Endothelial cell of umbilical vein (primary cell): Measurements from ENCODE around the gene ANP32A. TPM values are rescaled to one million over a fixed set of nuclear protein-coding genes. Genes with fewer than 3 reads are reported as not detected.

Experiments used
- BruUV-seq: library from RNA; stranded (reverse); fragments of 400-500 nt; replicated peaks from 2 replicates; lab custom pipeline; 2021; lab: Mats Ljungman, UMichigan
- CTCF ChIA-PET: fragments of 300-600, 350-600 bp; sonication (Branson Sonifier 250); formaldehyde crosslinking; loops from one replicate; lab custom pipeline; 2021; ENCODE audit warnings: antibody characterized with exemption, inconsistent platforms; lab: Charles Lee
- POLR2A ChIA-PET: fragments of 300-600, 350-600 bp; sonication (Branson Sonifier 250); formaldehyde crosslinking; loops from one replicate; lab custom pipeline; 2021; ENCODE audit warnings: antibody characterized with exemption, inconsistent platforms; lab: Charles Lee
- DNase-seq: peaks from one replicate; pipeline ENCODE4 v3.0.0-alpha.2; 2011; ENCODE audit warnings: low read depth, low spot score
- FAIRE-seq: peaks from 2 replicates; lab custom pipeline; 2011; peaks lifted over from hg19 to GRCh38; lab: Jason Lieb, UNC
- H2AFZ ChIP-seq: 2 replicates; pipeline ENCODE4 v1.6.0; 2012; ENCODE audit warnings: low read depth, low read length, control low read depth, inconsistent platforms
- H3K27ac ChIP-seq: 2 replicates; pipeline ENCODE4 v1.5.1; 2011; ENCODE audit warnings: low read depth, mild to moderate bottlenecking, control low read depth, low read length, moderate library complexity; ENCODE audit not compliant: insufficient read depth
- H3K27me3 ChIP-seq, 2 experiments: 2 replicates each; pipeline versions ENCODE4 v1.6.0 to v1.6.1; 2011; ENCODE audit warnings: low read length in 2 of 2, mixed read lengths in 1 of 2; ENCODE audit not compliant: control insufficient read depth in 2 of 2, insufficient read depth in 2 of 2
- H3K36me3 ChIP-seq, 2 experiments: 2 replicates in 1 of 2; 3 replicates in 1 of 2; pipeline ENCODE4 v1.5.1; 2011; ENCODE audit warnings: low read length in 2 of 2, mild to moderate bottlenecking in 1 of 2, moderate library complexity in 1 of 2; ENCODE audit not compliant: control insufficient read depth in 2 of 2, insufficient read depth in 2 of 2; ENCODE audit errors: extremely low read depth in 1 of 2
- H3K4me1 ChIP-seq: 3 replicates; pipeline ENCODE4 v1.5.1; 2011; ENCODE audit warnings: mild to moderate bottlenecking, low read length; ENCODE audit not compliant: control insufficient read depth, insufficient read depth; ENCODE audit errors: extremely low read depth
- H3K4me2 ChIP-seq: 2 replicates; pipeline ENCODE4 v1.6.1; 2011; ENCODE audit warnings: low read length, control low read depth, mixed read lengths; ENCODE audit not compliant: insufficient read depth
- H3K4me3 ChIP-seq, 3 experiments: fragments of 200-600 bp in 1 of 3; sonication (generic), shearing (Covaris generic) in 1 of 3; replicated peaks in 1 of 3; 2 replicates each; pipeline ENCODE4 v1.5.1; 2011 to 2016; ENCODE audit warnings: control low read depth in 3 of 3, low read length in 3 of 3, mild to moderate bottlenecking in 2 of 3, inconsistent platforms in 1 of 3, low read depth in 1 of 3, moderate library complexity in 1 of 3; ENCODE audit not compliant: insufficient read depth in 1 of 3
- H3K79me2 ChIP-seq: 2 replicates; pipeline ENCODE4 v1.6.0; 2012; ENCODE audit warnings: low read length, inconsistent platforms; ENCODE audit not compliant: control insufficient read depth, insufficient read depth
- H3K9ac ChIP-seq: replicated peaks from 2 replicates; pipeline ENCODE3; 2011; ENCODE audit warnings: low read length, control low read depth; ENCODE audit not compliant: insufficient read depth; ENCODE audit errors: extremely low read depth
- H3K9me1 ChIP-seq: replicated peaks from 3 replicates; pipeline ENCODE4 v1.6.0; 2011; ENCODE audit warnings: mild to moderate bottlenecking, low read length; ENCODE audit not compliant: control insufficient read depth, insufficient read depth; ENCODE audit errors: extremely low read depth
- H3K9me3 ChIP-seq: replicated peaks from 2 replicates; pipeline ENCODE4 v1.5.1; 2012; ENCODE audit warnings: low read length, inconsistent platforms; ENCODE audit not compliant: control insufficient read depth, insufficient read depth
- H4K20me1 ChIP-seq: replicated peaks from 2 replicates; pipeline ENCODE3; 2011; ENCODE audit warnings: mild to moderate bottlenecking, low read length; ENCODE audit not compliant: control insufficient read depth, insufficient read depth; ENCODE audit errors: extremely low read depth
- CTCF ChIP-seq, 2 donors: IDR thresholded peaks; 1 replicate in 1 of 2; 2 replicates in 1 of 2; pipeline ENCODE4 v1.5.1; 2011; ENCODE audit warnings: low read length in 2 of 2, mild to moderate bottlenecking in 2 of 2, moderate library complexity in 2 of 2, control low read depth in 1 of 2, inconsistent platforms in 1 of 2, low read depth in 1 of 2; ENCODE audit not compliant: insufficient read depth in 1 of 2; ENCODE audit errors: extremely low read depth in 1 of 2
- EZH2 ChIP-seq: IDR thresholded peaks from 2 replicates; pipeline ENCODE4 v1.6.1; 2012; ENCODE audit warnings: borderline replicate concordance, low read depth, mild to moderate bottlenecking, moderate library complexity, low read length, inconsistent platforms; ENCODE audit not compliant: severe bottlenecking
- FOS ChIP-seq: IDR thresholded peaks from 2 replicates; pipeline ENCODE4 v1.6.1; 2011; ENCODE audit warnings: mild to moderate bottlenecking, low read length, moderate library complexity, borderline replicate concordance; ENCODE audit not compliant: insufficient read depth
- GATA2 ChIP-seq: IDR thresholded peaks from 2 replicates; pipeline ENCODE4 v1.7.0; 2011; ENCODE audit warnings: low read depth, mild to moderate bottlenecking, moderate library complexity, mixed read lengths, low read length; ENCODE audit not compliant: insufficient read length, insufficient read depth
- JUN ChIP-seq: IDR thresholded peaks from 2 replicates; pipeline ENCODE4 v1.6.1; 2011; ENCODE audit warnings: borderline replicate concordance, low read depth; ENCODE audit not compliant: insufficient read length, insufficient read depth
- MAX ChIP-seq: IDR thresholded peaks from 2 replicates; pipeline ENCODE4 v1.6.1; 2011; ENCODE audit not compliant: insufficient read depth, insufficient read length
- MYC ChIP-seq: IDR thresholded peaks from one replicate; pipeline ENCODE4 v1.6.1; 2011; ENCODE audit warnings: mild to moderate bottlenecking, low read depth, low read length
- POLR2A ChIP-seq: IDR thresholded peaks from 2 replicates; pipeline ENCODE4 v1.6.1; 2012; ENCODE audit warnings: low read depth, mild to moderate bottlenecking, control low read depth, low read length
- POLR2AphosphoS5 ChIP-seq: IDR thresholded peaks from 2 replicates; pipeline ENCODE4 v1.6.1; 2012; ENCODE audit warnings: low read depth, mild to moderate bottlenecking, control low read depth, low read length, moderate library complexity; ENCODE audit not compliant: insufficient read depth
- dilution Hi-C: fragments of 300-500 bp; cut with MboI; formaldehyde crosslinking; loops from one replicate; pipeline ENCODE4 v1.15.0; 2019; ENCODE audit warnings: low sequenced_read_pairs; ENCODE audit not compliant: extremely low pct_ligation_motif_present
- intact Hi-C: fragments of 100-400 bp; cut with micrococcal nuclease; formaldehyde crosslinking; loops from one replicate; pipeline ENCODE4 v1.10.0; 2022
- polyA plus RNA-seq, 4 experiments: library from polyadenylated mRNA; depleted of rRNA in 3 of 4; stranded (reverse) in 3 of 4; unstranded in 1 of 4; fragments of >200 nt; gene quantifications; 2 replicates each; pipeline versions ENCODE4 v1.2.1 to v1.2.3, GENCODE V29; 2011 to 2012; ENCODE audit warnings: missing spikeins in 1 of 4
- total RNA-seq: library from RNA; stranded (reverse); gene quantifications from 2 replicates; pipeline ENCODE4 v1.2.3, GENCODE V29; 2021

ANP32A gene
- total and polyA plus RNA-seq, 2 donors (not counting 3 experiments of a cell fraction or from before 2014, with no cell fraction given): 37.9 to 169 TPM

- Histone ChIP-seq H2AFZ (no peak overlapping the region), H3K9ac (no peak overlapping the region), H3K36me3 (peaks cover 5 to 15% of the 10 kb centered on the region in 2 experiments), H3K4me3 (no peak overlapping the region), H3K9me1 (no peaks in the 10 kb centered on the region), H3K4me2 (no peak overlapping the region), H3K79me2 (peaks cover 56% of the 10 kb centered on the region), H4K20me1 (no peaks in the 10 kb centered on the region), H3K9me3 (no peaks in the 10 kb centered on the region), H3K27ac (no peak overlapping the region), H3K4me1 (peaks cover 15% of the 10 kb centered on the region), H3K27me3 (no peaks in the 10 kb centered on the region)
- TF ChIP-seq FOS: no peak
- no peak for TF ChIP-seq CTCF (IDR thresholded peaks at IDR 0.05; ENCODE audit: extremely low read depth in 1 of 2, insufficient read depth in 1 of 2, low read depth in 1 of 2, low read length in 2 of 2)
- TF ChIP-seq MAX: no peak
- TF ChIP-seq GATA2: no peak
- TF ChIP-seq POLR2A: no peak
- TF ChIP-seq MYC: no peak
- TF ChIP-seq JUN: no peak
- TF ChIP-seq POLR2AphosphoS5: no peak
- no peak for TF ChIP-seq EZH2
- POLR2A ChIA-PET: no interaction called here
- CTCF ChIA-PET: interaction anchor here (1.5 kb wide), 1 partner anchor 9 kb away, joined by 3 read pairs; no protein-coding TSS in a partner anchor
- no TSS peak for BruUV-seq
- peak; percentile 84 for DNase-seq
- peak; percentile 50 for FAIRE-seq
- dilution Hi-C loops (no loop called here), intact Hi-C loops (no loop called here)
Observed at GRCh38 chr15:68789534-68790241, 31.0 kb downstream of the ANP32A start.
